ENCODE measurements around the gene SCNN1B.

Gene SCNN1B

DNA sequence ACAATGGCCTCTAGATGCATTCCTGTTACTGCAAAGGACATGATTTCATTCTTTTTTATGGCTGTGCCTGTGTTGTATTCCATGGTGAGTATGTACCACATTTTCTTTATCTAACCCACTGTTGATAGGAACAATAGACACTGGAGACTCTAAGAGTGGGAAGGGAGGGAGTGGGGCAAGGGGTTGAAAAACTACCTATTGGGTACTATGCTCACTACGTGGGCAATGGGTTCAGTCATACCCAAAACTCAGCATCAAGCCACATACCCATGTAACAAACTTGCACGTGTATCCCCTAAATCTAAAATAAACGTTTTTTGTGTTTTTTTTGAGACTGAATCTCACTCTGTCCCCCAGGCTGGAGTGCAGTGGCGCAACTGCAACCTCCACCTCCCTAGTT, 47.1 kb upstream of the SCNN1B start:
- H3K4me1 ChIP-seq (ENCODE audit: control insufficient read depth, insufficient read depth, low read length): no peaks in the 10 kb centered on the region
- ChIA-PET CTCF (interaction anchor here (0.7 kb wide), 1 partner anchor 71 kb away, joined by 3 read pairs; no protein-coding TSS in a partner anchor), POLR2A (no interaction called here)
- no peak overlapping the region for H3K27ac ChIP-seq (ENCODE audit: extremely low read depth, low read depth, low read length)
- H3K9me3 ChIP-seq (ENCODE audit: control insufficient read depth, insufficient read depth, low read depth, low read length): no peaks in the 10 kb centered on the region
- TF ChIP-seq, protein P1, sequence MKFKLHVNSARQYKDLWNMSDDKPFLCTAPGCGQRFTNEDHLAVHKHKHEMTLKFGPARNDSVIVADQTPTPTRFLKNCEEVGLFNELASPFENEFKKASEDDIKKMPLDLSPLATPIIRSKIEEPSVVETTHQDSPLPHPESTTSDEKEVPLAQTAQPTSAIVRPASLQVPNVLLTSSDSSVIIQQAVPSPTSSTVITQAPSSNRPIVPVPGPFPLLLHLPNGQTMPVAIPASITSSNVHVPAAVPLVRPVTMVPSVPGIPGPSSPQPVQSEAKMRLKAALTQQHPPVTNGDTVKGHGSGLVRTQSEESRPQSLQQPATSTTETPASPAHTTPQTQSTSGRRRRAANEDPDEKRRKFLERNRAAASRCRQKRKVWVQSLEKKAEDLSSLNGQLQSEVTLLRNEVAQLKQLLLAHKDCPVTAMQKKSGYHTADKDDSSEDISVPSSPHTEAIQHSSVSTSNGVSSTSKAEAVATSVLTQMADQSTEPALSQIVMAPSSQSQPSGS (tag by site-specific recombination; IDR thresholded peaks at IDR 0.05; ENCODE audit: low read depth): no peak
- H3K4me3 ChIP-seq (ENCODE audit: low read depth, low read length): no peak overlapping the region
- no peaks in the 10 kb centered on the region for H3K36me3 ChIP-seq (ENCODE audit: control insufficient read depth in 2 of 2, insufficient read depth in 1 of 2, low read length in 2 of 2)

DNA sequence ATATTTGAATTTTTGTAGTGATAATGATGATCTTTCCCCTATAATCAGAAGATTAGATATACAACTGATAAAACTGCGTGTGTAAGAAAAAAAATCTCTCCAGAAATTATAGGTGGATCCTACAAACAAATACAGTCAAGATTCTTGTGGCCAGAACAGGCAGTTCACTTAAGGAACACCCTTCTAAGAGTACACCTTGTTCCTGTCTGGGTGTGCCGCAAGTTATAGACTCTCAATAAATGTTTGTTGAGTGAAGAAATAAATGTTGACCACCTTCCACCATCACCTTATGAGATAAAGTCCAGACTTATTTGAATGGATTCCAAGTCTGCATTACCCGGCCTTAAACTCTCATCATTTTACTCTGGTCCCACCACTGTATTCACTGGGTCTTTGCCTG, 45.7 kb upstream of the SCNN1B start:
- H3K9me3 ChIP-seq (ENCODE audit: control insufficient read depth, insufficient read depth, low read depth, low read length): no peaks in the 10 kb centered on the region
- POLR2A ChIA-PET: no interaction called here
- CTCF ChIA-PET: interaction anchor here (0.7 kb wide), 1 partner anchor 1561 kb away, joined by 3 read pairs; no protein-coding TSS in a partner anchor
- no peak for TF ChIP-seq SCRT1 (tag by site-specific recombination; IDR thresholded peaks at IDR 0.05; ENCODE audit: borderline replicate concordance)
- no peak for TF ChIP-seq REPIN1 (tag by site-specific recombination; IDR thresholded peaks at IDR 0.05; ENCODE audit: low read depth)
- no peak for TF ChIP-seq ZNF654 (tag by site-specific recombination; IDR thresholded peaks at IDR 0.05; ENCODE audit: low read depth)
- TF ChIP-seq ZNF292 (tag by site-specific recombination; IDR thresholded peaks at IDR 0.05; ENCODE audit: borderline replicate concordance, low read depth): no peak
- TF ChIP-seq ZNF501 (tag by site-specific recombination; IDR thresholded peaks at IDR 0.05): no peak
- TF ChIP-seq, protein P2, sequence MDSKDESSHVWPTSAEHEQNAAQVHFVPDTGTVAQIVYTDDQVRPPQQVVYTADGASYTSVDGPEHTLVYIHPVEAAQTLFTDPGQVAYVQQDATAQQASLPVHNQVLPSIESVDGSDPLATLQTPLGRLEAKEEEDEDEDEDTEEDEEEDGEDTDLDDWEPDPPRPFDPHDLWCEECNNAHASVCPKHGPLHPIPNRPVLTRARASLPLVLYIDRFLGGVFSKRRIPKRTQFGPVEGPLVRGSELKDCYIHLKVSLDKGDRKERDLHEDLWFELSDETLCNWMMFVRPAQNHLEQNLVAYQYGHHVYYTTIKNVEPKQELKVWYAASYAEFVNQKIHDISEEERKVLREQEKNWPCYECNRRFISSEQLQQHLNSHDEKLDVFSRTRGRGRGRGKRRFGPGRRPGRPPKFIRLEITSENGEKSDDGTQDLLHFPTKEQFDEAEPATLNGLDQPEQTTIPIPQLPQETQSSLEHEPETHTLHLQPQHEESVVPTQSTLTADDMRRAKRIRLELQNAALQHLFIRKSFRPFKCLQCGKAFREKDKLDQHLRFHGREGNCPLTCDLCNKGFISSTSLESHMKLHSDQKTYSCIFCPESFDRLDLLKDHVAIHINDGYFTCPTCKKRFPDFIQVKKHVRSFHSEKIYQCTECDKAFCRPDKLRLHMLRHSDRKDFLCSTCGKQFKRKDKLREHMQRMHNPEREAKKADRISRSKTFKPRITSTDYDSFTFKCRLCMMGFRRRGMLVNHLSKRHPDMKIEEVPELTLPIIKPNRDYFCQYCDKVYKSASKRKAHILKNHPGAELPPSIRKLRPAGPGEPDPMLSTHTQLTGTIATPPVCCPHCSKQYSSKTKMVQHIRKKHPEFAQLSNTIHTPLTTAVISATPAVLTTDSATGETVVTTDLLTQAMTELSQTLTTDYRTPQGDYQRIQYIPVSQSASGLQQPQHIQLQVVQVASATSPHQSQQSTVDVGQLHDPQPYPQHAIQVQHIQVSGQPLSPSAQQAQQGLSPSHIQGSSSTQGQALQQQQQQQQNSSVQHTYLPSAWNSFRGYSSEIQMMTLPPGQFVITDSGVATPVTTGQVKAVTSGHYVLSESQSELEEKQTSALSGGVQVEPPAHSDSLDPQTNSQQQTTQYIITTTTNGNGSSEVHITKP (tag by site-specific recombination; IDR thresholded peaks at IDR 0.05): no peak
- no peak overlapping the region for H3K27ac ChIP-seq (ENCODE audit: extremely low read depth, low read depth, low read length)
- H3K4me1 ChIP-seq (ENCODE audit: control insufficient read depth, insufficient read depth, low read length): no peaks in the 10 kb centered on the region
- no peak overlapping the region for H3K4me3 ChIP-seq (ENCODE audit: low read depth, low read length)
- H3K36me3 ChIP-seq (ENCODE audit: control insufficient read depth in 2 of 2, insufficient read depth in 1 of 2, low read length in 2 of 2): no peaks in the 10 kb centered on the region

DNA sequence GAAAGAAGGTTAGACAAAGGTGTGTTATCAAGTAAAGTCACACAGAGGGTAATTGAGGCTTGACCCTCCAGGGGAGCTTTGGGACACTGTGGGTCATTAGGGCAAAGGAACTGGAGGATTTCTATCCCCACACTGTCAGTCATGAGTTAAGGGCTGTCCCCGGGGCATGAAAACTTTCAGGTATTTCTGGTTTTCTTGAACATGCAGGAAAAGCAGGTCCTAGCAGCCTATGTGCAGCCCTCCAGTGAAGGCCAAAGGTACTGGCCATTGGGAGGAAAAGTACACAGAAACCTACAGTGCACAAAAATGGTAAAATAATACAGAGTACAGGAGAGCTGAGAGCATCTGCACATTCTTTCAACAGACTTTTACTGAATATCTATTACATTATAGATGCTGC, 44.4 kb upstream of the SCNN1B start:
- POLR2A ChIA-PET: no interaction called here
- Histone ChIP-seq H3K27ac (ENCODE audit: extremely low read depth, low read depth, low read length) (no peak overlapping the region), H3K36me3 (ENCODE audit: control insufficient read depth in 2 of 2, insufficient read depth in 1 of 2, low read length in 2 of 2) (no peaks in the 10 kb centered on the region), H3K4me3 (ENCODE audit: low read depth, low read length) (no peak overlapping the region), H3K9me3 (ENCODE audit: control insufficient read depth, insufficient read depth, low read depth, low read length) (no peaks in the 10 kb centered on the region), H3K4me1 (ENCODE audit: control insufficient read depth, insufficient read depth, low read length) (no peaks in the 10 kb centered on the region)
- CTCF ChIA-PET: interaction anchor here (0.7 kb wide), 1 partner anchor 707 kb away, joined by 3 read pairs; no protein-coding TSS in a partner anchor
- TF ChIP-seq KLF16 (tag by site-specific recombination; IDR thresholded peaks at IDR 0.05) (no peak), ZFP41 (tag by site-specific recombination; IDR thresholded peaks at IDR 0.05; ENCODE audit: borderline replicate concordance) (no peak), SCRT2 (tag by site-specific recombination; IDR thresholded peaks at IDR 0.05) (no peak), KLF10 (tag by site-specific recombination; IDR thresholded peaks at IDR 0.05) (no peak), ZNF768 (tag by site-specific recombination; IDR thresholded peaks at IDR 0.05) (no peak), ZNF654 (tag by site-specific recombination; IDR thresholded peaks at IDR 0.05; ENCODE audit: low read depth) (no peak), BCL11A (tag by site-specific recombination; IDR thresholded peaks at IDR 0.05; ENCODE audit: low read depth) (no peak), ZNF140 (tag by site-specific recombination; IDR thresholded peaks at IDR 0.05) (no peak), SP2 (tag by site-specific recombination; IDR thresholded peaks at IDR 0.05) (no peak), ZNF19 (tag by site-specific recombination; IDR thresholded peaks at IDR 0.05; ENCODE audit: low read depth) (no peak)

Measured in HEK293 (cell line).